GM12864 (cell line): ENCODE measurements around the gene TTC13.

Experiments
- DNase-seq: peaks from one replicate; pipeline ENCODE4 v3.0.0-alpha.2; 2011; ENCODE audit warnings: low read depth
- H3K4me3 ChIP-seq: 2 replicates; pipeline ENCODE4 v1.5.1; 2011; ENCODE audit warnings: mild to moderate bottlenecking, low read depth, low read length, control low read depth
- CTCF ChIP-seq: IDR thresholded peaks from 2 replicates; pipeline ENCODE4 v1.5.1; 2011; ENCODE audit warnings: low read depth, mild to moderate bottlenecking, moderate library complexity, low read length, control low read depth, inconsistent platforms; ENCODE audit errors: missing control alignments

The TTC13 gene

GRCh38 chr1:230865062-230865817 lies 113.4 kb downstream of the TTC13 start:
- DNase-seq = no peak
- H3K4me3 ChIP-seq = no peak overlapping the region
- TF ChIP-seq CTCF = no peak

GRCh38 chr1:230864441-230864840 lies 114.2 kb downstream of the TTC13 start:
- no peak overlapping the region for H3K4me3 ChIP-seq
- TF ChIP-seq CTCF = no peak
- DNase-seq = no peak

GRCh38 chr1:230863449-230863848 lies 115.2 kb downstream of the TTC13 start:
- no peak overlapping the region for H3K4me3 ChIP-seq
- TF ChIP-seq CTCF = no peak
- no peak for DNase-seq

DNA sequence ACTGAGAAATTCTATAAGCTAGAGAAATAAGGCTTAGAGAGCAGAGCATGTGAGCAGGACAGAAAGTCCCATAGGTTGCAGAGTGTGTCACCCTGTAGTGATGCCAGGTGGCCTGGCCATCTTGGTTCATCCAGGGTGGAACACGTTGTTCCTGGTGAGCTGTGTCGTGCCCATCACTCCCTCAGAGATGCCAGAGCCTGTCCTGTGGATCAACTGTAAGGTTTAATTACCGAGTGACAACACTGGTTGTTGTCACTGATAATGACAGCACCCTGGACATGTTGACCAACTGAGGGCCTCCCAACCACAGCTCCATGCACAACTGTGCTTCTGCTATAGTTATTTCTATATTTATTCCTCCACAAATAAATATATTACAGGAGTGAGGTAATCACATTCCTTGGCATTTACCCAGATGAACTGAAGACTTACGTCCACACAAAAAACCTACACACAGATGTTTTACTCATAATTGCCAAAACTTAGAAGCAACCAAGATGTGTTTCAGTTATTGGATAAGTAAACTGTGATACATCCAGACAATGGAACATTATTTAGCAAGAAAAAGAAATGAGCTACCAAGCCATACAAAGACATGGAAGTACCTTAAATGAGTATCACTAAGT lies 116.6 kb downstream of the TTC13 start:
- TF ChIP-seq CTCF = no peak
- DNase-seq = no peak
- H3K4me3 ChIP-seq = no peak overlapping the region

GRCh38 chr1:230861489-230861888 lies 117.2 kb downstream of the TTC13 start:
- H3K4me3 ChIP-seq = no peak overlapping the region
- DNase-seq = no peak
- TF ChIP-seq CTCF = no peak

- H3K4me3 ChIP-seq = no peak overlapping the region
- DNase-seq = no peak
- TF ChIP-seq CTCF = peak; percentile 4
Measured at GRCh38 chr1:230860617-230861384, 117.9 kb downstream of the TTC13 start.
